H1 (cell line): ENCODE measurements around the gene BEND4. TPM values are rescaled to one million over a fixed set of nuclear protein-coding genes. Genes with fewer than 3 reads are reported as not detected.

Experiments used
- BRCA1 ChIP-seq: IDR thresholded peaks from 2 replicates; pipeline ENCODE4 v1.6.1; 2012; ENCODE audit warnings: low read depth, low read length, improper control_type of control experiment
- SIX5 ChIP-seq: IDR thresholded peaks from 2 replicates; pipeline ENCODE4 v1.6.1; 2011; ENCODE audit warnings: mild to moderate bottlenecking, low read depth, low read length
- polyA plus RNA-seq, 7 experiments: library from polyadenylated mRNA; depleted of rRNA in 3 of 7; stranded (reverse) in 5 of 7; unstranded in 2 of 7; fragments of >200 nt in 5 of 7; fragments of 200-250 nt in 2 of 7; gene quantifications; 1 replicate in 5 of 7; 2 replicates in 1 of 7; 4 replicates in 1 of 7; pipeline versions ENCODE4 v1.2.1 to v1.2.3, GENCODE V29; 2011 to 2013; ENCODE audit warnings: missing spikeins in 2 of 7, mixed read lengths in 2 of 7
- total RNA-seq: library from RNA; stranded (reverse); fragmentation: NEBNext Ultra II Directional; extraction: Animal tissue kit (Norgen Biotek cat#: 25700); gene quantifications from 2 replicates; pipeline ENCODE4 v1.2.1, GENCODE V29; 2021

BEND4 gene
- total and polyA plus RNA-seq, 2 of the 8 experiments (the other 6 are each of a cell fraction or from before 2014, with no cell fraction given): 12.2 to 45.4 TPM

DNA sequence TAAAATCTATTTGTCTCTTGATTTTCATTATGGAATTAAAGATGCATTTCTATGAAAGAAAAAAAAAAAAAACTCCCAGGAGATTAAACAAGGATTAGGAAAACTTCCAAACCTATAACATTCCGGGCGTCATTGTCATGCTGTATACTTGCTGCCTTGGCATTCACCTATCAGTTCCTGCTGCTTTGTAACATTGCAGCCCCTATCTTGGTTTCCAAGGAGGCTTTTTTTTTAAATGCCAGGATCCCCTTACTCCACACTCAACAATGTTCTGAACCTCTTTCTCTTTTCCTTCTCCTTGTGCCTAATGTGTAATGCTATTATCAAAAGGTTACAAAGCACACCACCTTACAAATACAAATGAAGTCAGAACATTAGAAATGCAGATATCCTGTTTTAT, 20.5 kb upstream of the BEND4 start (continued):
- TF ChIP-seq SIX5 (no peak), BRCA1 (no peak)
- TF ChIP-seq, all 59 proteins: peak for 0
